SU-DHL-6 (cell line): ENCODE measurements around the gene ZDHHC20.

Experiments
- H2AFZ ChIP-seq: fragments of 200-600 bp; sonication (generic); 2 replicates; pipeline ENCODE4 v1.6.1; 2014; ENCODE audit warnings: low read depth, mild to moderate bottlenecking, moderate library complexity, mixed read lengths, antibody characterized with exemption, low read length; ENCODE audit not compliant: severe bottlenecking
- H3F3A ChIP-seq: fragments of 200-600 bp; shearing (Covaris generic); 2 replicates; pipeline ENCODE4 v1.6.0; 2016; ENCODE audit warnings: antibody characterized with exemption, mild to moderate bottlenecking; ENCODE audit not compliant: insufficient read depth
- H3K27ac ChIP-seq: fragments of 200-600 bp; sonication (generic); 2 replicates; pipeline ENCODE4 v1.5.1; 2016; ENCODE audit warnings: low read depth, mild to moderate bottlenecking, low read length, moderate library complexity, mixed read lengths
- H3K27me3 ChIP-seq: fragments of 200-600 bp; sonication (generic), shearing (Covaris generic); 2 replicates; pipeline ENCODE4 v1.6.0; 2014; ENCODE audit warnings: mild to moderate bottlenecking, low read length
- H3K36me3 ChIP-seq: fragments of 200-600 bp; sonication (generic); 2 replicates; pipeline ENCODE4 v1.6.1; 2014; ENCODE audit warnings: mild to moderate bottlenecking, low read length, mixed read lengths
- H3K4me2 ChIP-seq: fragments of 300-600, 200-600 bp; shearing (Covaris generic), sonication (generic); 2 replicates; pipeline ENCODE4 v1.6.0; 2014; ENCODE audit warnings: low read length, low read depth, mild to moderate bottlenecking; ENCODE audit not compliant: poor library complexity, severe bottlenecking
- H3K4me3 ChIP-seq: fragments of 200-600 bp; sonication (generic); 2 replicates; pipeline ENCODE4 v1.5.1; 2014; ENCODE audit warnings: antibody characterized with exemption, low read length, mild to moderate bottlenecking, mixed read lengths; ENCODE audit not compliant: insufficient read depth, poor library complexity, severe bottlenecking
- H3K79me2 ChIP-seq: fragments of 200-600 bp; sonication (generic); 2 replicates; pipeline ENCODE4 v1.6.1; 2014; ENCODE audit warnings: mild to moderate bottlenecking, low read length, moderate library complexity; ENCODE audit not compliant: insufficient read depth
- H3K9ac ChIP-seq: fragments of 200-600 bp; sonication (generic); 2 replicates; pipeline ENCODE4 v1.7.0; 2014; ENCODE audit warnings: mild to moderate bottlenecking, low read length
- H3K9me2 ChIP-seq: fragments of 200-600 bp; sonication (generic); replicated peaks from 2 replicates; pipeline ENCODE4 v1.6.1; 2014; ENCODE audit warnings: low read length; ENCODE audit not compliant: insufficient read depth
- H3K9me3 ChIP-seq: fragments of 200-600 bp; sonication (generic); 2 replicates; pipeline ENCODE4 v1.6.1; 2014; ENCODE audit warnings: low read length, mixed read lengths; ENCODE audit not compliant: insufficient read depth
- H4K20me1 ChIP-seq: fragments of 200-600 bp; sonication (generic); 2 replicates; pipeline ENCODE4 v1.6.1; 2014; ENCODE audit warnings: low read depth, mild to moderate bottlenecking, antibody characterized with exemption, low read length, moderate library complexity, mixed read lengths
- CTCF ChIP-seq: fragments of 200-600 bp; sonication (generic); IDR thresholded peaks from one replicate; pipeline ENCODE4 v1.5.1; 2017; ENCODE audit warnings: antibody characterized with exemption, mild to moderate bottlenecking, low read length, moderate library complexity; ENCODE audit not compliant: insufficient read depth, poor library complexity, severe bottlenecking
- EZH2phosphoT487 ChIP-seq: fragments of 200-600 bp; sonication (generic), shearing (Covaris generic); conservative IDR thresholded peaks from 2 replicates; pipeline ENCODE4 v1.6.1; 2018; ENCODE audit warnings: mild to moderate bottlenecking, antibody characterized with exemption, low read length, moderate library complexity, mixed read lengths

The ZDHHC20 gene

GRCh38 chr13:21450936-21451335 is 8.2 kb downstream of the ZDHHC20 start:
- H3K36me3 ChIP-seq = no peaks in the 10 kb centered on the region; the same call in 1 of the 2 replicates
- no peaks in the 10 kb centered on the region for H3K9me3 ChIP-seq
- no peak overlapping the region for H3K9ac ChIP-seq
- H3K4me3 ChIP-seq = no peak overlapping the region
- no peak overlapping the region for H3K4me2 ChIP-seq
- H3K79me2 ChIP-seq = peaks cover 79% of the 10 kb centered on the region
- H3F3A ChIP-seq = 0 out of 2 replicates have a peak, but pooled peaks cover 6% of the 10 kb centered on the region
- TF ChIP-seq CTCF (no peak), EZH2phosphoT487 (no peak)
- no peaks in the 10 kb centered on the region for H3K27me3 ChIP-seq
- H3K9me2 ChIP-seq = no peaks in the 10 kb centered on the region
- peaks cover 21% of the 10 kb centered on the region for H4K20me1 ChIP-seq
- H3K27ac ChIP-seq = no peak overlapping the region
- no peak overlapping the region for H2AFZ ChIP-seq

- Histone ChIP-seq H3F3A (0 out of 2 replicates have a peak, but pooled peaks cover 8% of the 10 kb centered on the region), H3K36me3 (no peaks in the 10 kb centered on the region), H3K4me2 (no peak overlapping the region), H3K27ac (no peak overlapping the region), H3K9ac (no peak overlapping the region), H3K4me3 (no peak overlapping the region), H3K9me3 (no peaks in the 10 kb centered on the region), H3K79me2 (peaks cover 78% of the 10 kb centered on the region), H2AFZ (no peak overlapping the region), H3K9me2 (no peaks in the 10 kb centered on the region), H4K20me1 (peaks cover 33% of the 10 kb centered on the region), H3K27me3 (no peaks in the 10 kb centered on the region)
- TF ChIP-seq EZH2phosphoT487 (no peak), CTCF (no peak)
Observed at GRCh38 chr13:21446656-21447055, 12.4 kb downstream of the ZDHHC20 start.

GRCh38 chr13:21445759-21446158 is 13.3 kb downstream of the ZDHHC20 start:
- Histone ChIP-seq H3K79me2 (peaks cover 78% of the 10 kb centered on the region), H3F3A (peaks cover 3% of the 10 kb centered on the region; the same call in 1 of the 2 replicates), H3K9ac (no peak overlapping the region), H4K20me1 (peaks cover 30% of the 10 kb centered on the region), H3K4me3 (no peak overlapping the region), H2AFZ (no peak overlapping the region), H3K4me2 (no peak overlapping the region), H3K27me3 (no peaks in the 10 kb centered on the region), H3K9me3 (no peaks in the 10 kb centered on the region), H3K27ac (no peak overlapping the region), H3K36me3 (no peaks in the 10 kb centered on the region), H3K9me2 (no peaks in the 10 kb centered on the region)
- TF ChIP-seq EZH2phosphoT487 (no peak), CTCF (no peak)
